SU-DHL-6 (cell line): Measurements from ENCODE around the gene ARID5B.

ENCODE experiments used
- CTCF ChIP-seq: fragments of 200-600 bp; sonication (generic); IDR thresholded peaks from one replicate; pipeline ENCODE4 v1.5.1; 2017; ENCODE audit warnings: antibody characterized with exemption, mild to moderate bottlenecking, low read length, moderate library complexity; ENCODE audit not compliant: insufficient read depth, poor library complexity, severe bottlenecking
- EZH2phosphoT487 ChIP-seq: fragments of 200-600 bp; sonication (generic), shearing (Covaris generic); conservative IDR thresholded peaks from 2 replicates; pipeline ENCODE4 v1.6.1; 2018; ENCODE audit warnings: mild to moderate bottlenecking, antibody characterized with exemption, low read length, moderate library complexity, mixed read lengths

GRCh38 chr10:61900829-61901792 lies at the start of gene ARID5B:
- no peak for TF ChIP-seq CTCF
- TF ChIP-seq EZH2phosphoT487 = no peak
